H9 (cell line): ENCODE data around the gene RHBDL2. TPM values are rescaled to one million over a fixed set of nuclear protein-coding genes. Genes with fewer than 3 reads are reported as not detected.

Experiments used
- DNase-seq: peaks from one replicate; pipeline ENCODE4 v3.0.0-alpha.2; 2017
- H2AFZ ChIP-seq: one replicate; pipeline ENCODE4 v1.6.1; 2013; ENCODE audit warnings: mild to moderate bottlenecking, low read length, control low read depth, moderate library complexity
- H2AK5ac ChIP-seq: 2 replicates; pipeline ENCODE4 v1.6.1; 2013; ENCODE audit warnings: low read length, control low read depth, mixed read lengths; ENCODE audit not compliant: insufficient read length
- H2BK120ac ChIP-seq: one replicate; pipeline ENCODE4 v1.6.1; 2013; ENCODE audit warnings: low read depth, mild to moderate bottlenecking, low read length, control low read depth, inconsistent platforms; ENCODE audit not compliant: poor library complexity, severe bottlenecking
- H2BK12ac ChIP-seq: 2 replicates; pipeline ENCODE4 v1.6.1; 2013; ENCODE audit warnings: low read length, control low read depth, mixed read lengths, low read depth; ENCODE audit not compliant: insufficient read length
- H2BK15ac ChIP-seq: 2 replicates; pipeline ENCODE4 v1.6.1; 2013; ENCODE audit warnings: low read depth, low read length, control low read depth
- H2BK20ac ChIP-seq: one replicate; pipeline ENCODE4 v1.6.1; 2013; ENCODE audit warnings: low read depth, mild to moderate bottlenecking, low read length, control low read depth, inconsistent platforms; ENCODE audit not compliant: poor library complexity, severe bottlenecking
- H2BK5ac ChIP-seq: 2 replicates; pipeline ENCODE4 v1.6.1; 2013; ENCODE audit warnings: low read length, control low read depth, mixed read lengths; ENCODE audit not compliant: insufficient read length
- H3K14ac ChIP-seq: 2 replicates; pipeline ENCODE4 v1.6.1; 2013; ENCODE audit warnings: low read length, control low read depth; ENCODE audit not compliant: insufficient read depth
- H3K18ac ChIP-seq: 2 replicates; pipeline ENCODE4 v1.6.1; 2013; ENCODE audit warnings: low read depth, mild to moderate bottlenecking, mixed read lengths, low read length, control low read depth; ENCODE audit not compliant: insufficient read length
- H3K23ac ChIP-seq: 2 replicates; pipeline ENCODE4 v1.6.1; 2013; ENCODE audit warnings: low read length, control low read depth, mixed read lengths, low read depth; ENCODE audit not compliant: insufficient read length
- H3K23me2 ChIP-seq: 2 replicates; pipeline ENCODE4 v1.6.1; 2013; ENCODE audit warnings: low read depth, mild to moderate bottlenecking, mixed read lengths, low read length, control low read depth; ENCODE audit not compliant: insufficient read length, poor library complexity, severe bottlenecking
- H3K27ac ChIP-seq: 2 replicates; pipeline ENCODE4 v1.5.1; 2013; ENCODE audit warnings: low read length, control low read depth, mixed read lengths, low read depth; ENCODE audit not compliant: insufficient read length
- H3K27me3 ChIP-seq: 2 replicates; pipeline ENCODE4 v1.6.1; 2013; ENCODE audit warnings: low read length, control low read depth, inconsistent platforms; ENCODE audit not compliant: insufficient read depth
- H3K4ac ChIP-seq: 2 replicates; pipeline ENCODE4 v1.6.1; 2013; ENCODE audit warnings: low read depth, mild to moderate bottlenecking, control low read depth, inconsistent platforms, low read length, moderate library complexity
- H3K4me1 ChIP-seq: 2 replicates; pipeline ENCODE4 v1.6.1; 2013; ENCODE audit warnings: low read length, control low read depth, inconsistent platforms; ENCODE audit not compliant: insufficient read depth
- H3K4me2 ChIP-seq: 2 replicates; pipeline ENCODE4 v1.6.1; 2013; ENCODE audit warnings: low read length, control low read depth, mixed read lengths; ENCODE audit not compliant: insufficient read length, insufficient read depth
- H3K56ac ChIP-seq: 2 replicates; pipeline ENCODE4 v1.6.1; 2013; ENCODE audit warnings: low read depth, mild to moderate bottlenecking, mixed read lengths, low read length, control low read depth; ENCODE audit not compliant: insufficient read length
- H3K79me1 ChIP-seq: 2 replicates; pipeline ENCODE4 v1.6.1; 2013; ENCODE audit warnings: low read depth, mild to moderate bottlenecking, moderate library complexity, low read length, control low read depth, inconsistent platforms; ENCODE audit not compliant: insufficient read depth, poor library complexity, severe bottlenecking
- H3K79me2 ChIP-seq: 2 replicates; pipeline ENCODE4 v1.6.1; 2013; ENCODE audit warnings: low read length, control low read depth, inconsistent platforms; ENCODE audit not compliant: insufficient read depth
- H3K9ac ChIP-seq: 2 replicates; pipeline ENCODE4 v1.6.1; 2013; ENCODE audit warnings: low read length, control low read depth, mixed read lengths; ENCODE audit not compliant: insufficient read length; ENCODE audit errors: extremely low read depth
- H3K9me3 ChIP-seq: one replicate; pipeline ENCODE4 v1.6.1; 2013; ENCODE audit warnings: low read depth, low read length, inconsistent platforms; ENCODE audit not compliant: control insufficient read depth
- H3T11ph ChIP-seq: one replicate; pipeline ENCODE4 v1.6.1; 2013; ENCODE audit warnings: mild to moderate bottlenecking, low read length, control low read depth, inconsistent platforms
- H4K20me1 ChIP-seq: one replicate; pipeline ENCODE4 v1.6.1; 2013; ENCODE audit not compliant: control insufficient read depth, insufficient read length, insufficient read depth
- H4K5ac ChIP-seq: 2 replicates; pipeline ENCODE4 v1.6.1; 2013; ENCODE audit warnings: low read depth, mild to moderate bottlenecking, mixed read lengths, low read length, control low read depth; ENCODE audit not compliant: insufficient read length
- H4K8ac ChIP-seq: replicated peaks from 2 replicates; pipeline ENCODE4 v1.6.1; 2013; ENCODE audit warnings: low read length, control low read depth, mixed read lengths, low read depth; ENCODE audit not compliant: insufficient read length
- H4K91ac ChIP-seq: 2 replicates; pipeline ENCODE4 v1.6.1; 2013; ENCODE audit warnings: low read depth, mild to moderate bottlenecking, moderate library complexity, mixed read lengths, low read length, control low read depth; ENCODE audit not compliant: insufficient read length
- H3K27ac Mint-ChIP-seq, 3 experiments: 2 replicates in 2 of 3; 3 replicates in 1 of 3; pipeline ENCODE4 v1.8.0; 2020 to 2021; ENCODE audit warnings: mixed read lengths in 3 of 3, mild to moderate bottlenecking in 1 of 3, moderate library complexity in 1 of 3
- H3K27me3 Mint-ChIP-seq: 2 replicates; pipeline ENCODE4 v1.8.0; 2021; ENCODE audit warnings: low read depth, mild to moderate bottlenecking, moderate library complexity, mixed read lengths
- H3K36me3 Mint-ChIP-seq, 3 experiments: 2 replicates in 2 of 3; 3 replicates in 1 of 3; pipeline ENCODE4 v1.8.0; 2020 to 2021; ENCODE audit warnings: low read depth in 3 of 3, mixed read lengths in 3 of 3; ENCODE audit not compliant: insufficient read depth in 1 of 3
- H3K4me1 Mint-ChIP-seq, 2 experiments: 2 replicates each; pipeline ENCODE4 v1.8.0; 2020; ENCODE audit warnings: mixed read lengths in 2 of 2
- H3K4me3 Mint-ChIP-seq, 2 experiments: 2 replicates in 1 of 2; 3 replicates in 1 of 2; pipeline ENCODE4 v1.8.0; 2020 to 2021; ENCODE audit warnings: mild to moderate bottlenecking in 2 of 2, mixed read lengths in 2 of 2, moderate library complexity in 1 of 2
- H3K9me3 Mint-ChIP-seq, 2 experiments: 2 replicates in 1 of 2; 3 replicates in 1 of 2; pipeline ENCODE4 v1.8.0; 2020; ENCODE audit warnings: mild to moderate bottlenecking in 2 of 2, mixed read lengths in 2 of 2, moderate library complexity in 1 of 2
- WGBS: extraction: QIAGEN DNeasy Blood & Tissue Kit; methylation state at CpG from one replicate; pipeline ENCODE4 v1.1.7; 2013; ENCODE audit warnings: missing lambda C conversion rate, low lambda C conversion rate, mixed read lengths; ENCODE audit not compliant: insufficient read length; ENCODE audit errors: extremely low coverage; 5-methylcytosine and 5-hydroxymethylcytosine counted together
- total RNA-seq: library from RNA; stranded (reverse); gene quantifications from 2 replicates; pipeline ENCODE4 v1.2.1, GENCODE V29; 2021
- TF ChIP-seq, protein P1 (sequence below): fragments of 200-600 bp; sonication (generic); conservative IDR thresholded peaks from 3 replicates; pipeline ENCODE4 v1.8.0; 2021; ENCODE audit warnings: antibody characterized with exemption, mild to moderate bottlenecking

The RHBDL2 gene
- total RNA-seq, 1 experiment from 2014 or later = not detected

- H3K4ac ChIP-seq = no peak within 1 kb of the TSS
- peaks cover 0 to 2% (median 2%) of the 10 kb centered on the region in 3 experiments; a peak in 2 of 7 replicates for H3K36me3 Mint-ChIP-seq
- H3K4me1 Mint-ChIP-seq = peaks cover 13 to 18% of the 10 kb centered on the region in 2 experiments
- H2BK5ac ChIP-seq = no peak within 1 kb of the TSS
- H3K9me3 ChIP-seq = no peaks in the 10 kb centered on the region
- H3K14ac ChIP-seq = no peak within 1 kb of the TSS
- H3K23ac ChIP-seq = no peak within 1 kb of the TSS
- no peak within 1 kb of the TSS for H3K56ac ChIP-seq
- H4K5ac ChIP-seq = no peak within 1 kb of the TSS
- H2BK20ac ChIP-seq = no peak within 1 kb of the TSS
- peak within 1 kb of the TSS; percentile 88 to 94 for H3K4me3 Mint-ChIP-seq
- no peak within 1 kb of the TSS for H3K27ac ChIP-seq
- no peak within 1 kb of the TSS for H3T11ph ChIP-seq
- H4K91ac ChIP-seq = no peak within 1 kb of the TSS
- no peaks in the 10 kb centered on the region for H3K79me2 ChIP-seq
- peaks cover 11% of the 10 kb centered on the region for H3K23me2 ChIP-seq
- H2BK12ac ChIP-seq = no peak within 1 kb of the TSS
- no peaks in the 10 kb centered on the region for H3K79me1 ChIP-seq
- no peak within 1 kb of the TSS for H3K18ac ChIP-seq
- DNase-seq = peak; percentile 98
- no peak within 1 kb of the TSS for H2AK5ac ChIP-seq
- H3K4me2 ChIP-seq = peak within 1 kb of the TSS; percentile 97
- no peaks in the 10 kb centered on the region for H4K20me1 ChIP-seq
- TF ChIP-seq, protein P1, sequence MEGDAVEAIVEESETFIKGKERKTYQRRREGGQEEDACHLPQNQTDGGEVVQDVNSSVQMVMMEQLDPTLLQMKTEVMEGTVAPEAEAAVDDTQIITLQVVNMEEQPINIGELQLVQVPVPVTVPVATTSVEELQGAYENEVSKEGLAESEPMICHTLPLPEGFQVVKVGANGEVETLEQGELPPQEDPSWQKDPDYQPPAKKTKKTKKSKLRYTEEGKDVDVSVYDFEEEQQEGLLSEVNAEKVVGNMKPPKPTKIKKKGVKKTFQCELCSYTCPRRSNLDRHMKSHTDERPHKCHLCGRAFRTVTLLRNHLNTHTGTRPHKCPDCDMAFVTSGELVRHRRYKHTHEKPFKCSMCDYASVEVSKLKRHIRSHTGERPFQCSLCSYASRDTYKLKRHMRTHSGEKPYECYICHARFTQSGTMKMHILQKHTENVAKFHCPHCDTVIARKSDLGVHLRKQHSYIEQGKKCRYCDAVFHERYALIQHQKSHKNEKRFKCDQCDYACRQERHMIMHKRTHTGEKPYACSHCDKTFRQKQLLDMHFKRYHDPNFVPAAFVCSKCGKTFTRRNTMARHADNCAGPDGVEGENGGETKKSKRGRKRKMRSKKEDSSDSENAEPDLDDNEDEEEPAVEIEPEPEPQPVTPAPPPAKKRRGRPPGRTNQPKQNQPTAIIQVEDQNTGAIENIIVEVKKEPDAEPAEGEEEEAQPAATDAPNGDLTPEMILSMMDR = no peak
- H3K4me1 ChIP-seq = no peaks in the 10 kb centered on the region
- H2AFZ ChIP-seq = no peak within 1 kb of the TSS
- no peaks in the 10 kb centered on the region for H3K27me3 Mint-ChIP-seq
- H2BK120ac ChIP-seq = no peak within 1 kb of the TSS
- H2BK15ac ChIP-seq = no peak within 1 kb of the TSS
- peak within 1 kb of the TSS; percentile 48 for H3K9ac ChIP-seq
- H3K27me3 ChIP-seq = no peaks in the 10 kb centered on the region
- WGBS = no CpG with 5 or more reads among the region's 69 CpGs
- H3K9me3 Mint-ChIP-seq = no peaks in the 10 kb centered on the region
- no peak within 1 kb of the TSS for H4K8ac ChIP-seq
- H3K27ac Mint-ChIP-seq = peak within 1 kb of the TSS; percentile 39 to 91 (median 86); a peak in 6 of 7 replicates
These were observed 68.3 kb downstream of the RHBDL2 start, which contains the start of gene MYCBP for GRCh38 chr1:38873027-38873969. Gene MYCBP, minus strand, starts transcription at chr1:38873348. Its CDS starts 43 bp downstream, at chr1:38873305.
